Muscle of arm (tissue), 12 donors: ENCODE data around the gene THY1. TPM values are rescaled to one million over a fixed set of nuclear protein-coding genes. Genes with fewer than 3 reads are reported as not detected.
"Not testable (repeated sequence)": the region's sequence is repeated elsewhere in the genome, so short reads cannot be mapped to it uniquely, and the experiment has no call there.

Source experiments
- DNase-seq: peaks from one replicate; pipeline ENCODE4 v3.0.0-alpha.2; 2013
- polyA plus RNA-seq, 12 donors: library from polyadenylated mRNA; unstranded; fragments of 120-200 nt; gene quantifications; one replicate each; pipeline ENCODE4 v1.2.1, GENCODE V29; 2013; ENCODE audit not compliant: insufficient read length in 12 of 12

Gene THY1
- polyA plus RNA-seq, 12 donors = 98.7 to 247 (median 127) TPM; not detected in 1

- DNase-seq = no peak
Observed at GRCh38 chr11:119447664-119448242, 24.8 kb upstream of the THY1 start.

GRCh38 chr11:119446871-119447663 lies 24.1 kb upstream of the THY1 start:
- DNase-seq = no peak

DNA sequence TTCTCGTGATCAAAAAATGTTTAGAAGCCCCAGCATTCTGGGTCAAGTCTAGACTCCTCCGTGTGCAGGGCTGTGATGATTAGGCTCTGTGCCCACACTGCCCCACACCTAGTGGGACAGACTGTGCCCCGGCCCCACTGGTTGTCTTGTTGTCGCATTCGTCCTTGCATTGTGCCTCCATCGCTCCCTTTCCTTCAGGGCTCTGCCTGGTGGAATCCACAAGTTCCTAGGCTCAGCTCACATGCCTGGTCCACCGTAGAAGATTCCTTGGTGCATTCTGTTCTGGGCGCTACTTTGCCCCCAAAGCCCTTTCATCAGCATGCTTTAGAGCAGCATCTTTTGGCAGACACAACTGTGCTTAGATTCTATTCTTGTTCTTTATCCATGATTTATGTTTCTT lies 23.5 kb upstream of the THY1 start:
- no peak for DNase-seq

DNA sequence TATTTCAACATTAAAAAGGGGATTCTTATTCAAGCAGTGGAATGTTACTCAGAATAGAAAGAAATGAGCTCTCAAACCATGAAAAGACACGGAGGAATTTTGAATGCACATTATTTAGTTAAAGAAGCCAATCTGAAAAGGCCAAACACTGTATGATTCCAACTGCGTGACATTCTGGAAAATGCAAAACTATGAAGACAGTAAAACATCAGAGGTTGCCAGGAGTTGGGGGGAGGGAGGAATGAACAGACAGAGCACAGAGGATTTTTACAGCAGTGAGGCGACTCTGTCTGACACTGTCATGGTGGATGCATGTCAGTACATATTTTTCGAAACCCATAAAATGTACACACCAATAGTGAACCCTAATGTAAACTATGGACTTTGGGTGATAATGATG lies 22.9 kb upstream of the THY1 start:
- DNase-seq = peak; percentile 92

GRCh38 chr11:119445379-119445778 lies 22.4 kb upstream of the THY1 start:
- DNase-seq = peak; percentile 62

DNA sequence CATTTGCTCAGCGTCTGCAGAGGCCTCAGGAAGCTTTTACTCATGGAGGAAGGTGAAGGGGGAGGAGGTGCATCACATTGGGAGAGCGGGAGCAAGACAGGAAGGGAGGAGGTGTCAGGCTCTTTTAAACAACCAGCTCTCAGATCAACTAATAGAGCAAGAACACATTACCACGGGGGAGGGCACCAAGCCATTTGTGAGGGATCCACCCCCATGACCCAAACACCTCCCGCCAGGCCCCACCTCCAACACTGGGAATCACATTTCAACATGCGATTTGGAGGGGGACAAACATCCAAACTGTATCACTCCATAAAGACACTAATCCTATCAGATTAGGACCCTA lies 18.9 kb upstream of the THY1 start:
- no peak for DNase-seq

DNA sequence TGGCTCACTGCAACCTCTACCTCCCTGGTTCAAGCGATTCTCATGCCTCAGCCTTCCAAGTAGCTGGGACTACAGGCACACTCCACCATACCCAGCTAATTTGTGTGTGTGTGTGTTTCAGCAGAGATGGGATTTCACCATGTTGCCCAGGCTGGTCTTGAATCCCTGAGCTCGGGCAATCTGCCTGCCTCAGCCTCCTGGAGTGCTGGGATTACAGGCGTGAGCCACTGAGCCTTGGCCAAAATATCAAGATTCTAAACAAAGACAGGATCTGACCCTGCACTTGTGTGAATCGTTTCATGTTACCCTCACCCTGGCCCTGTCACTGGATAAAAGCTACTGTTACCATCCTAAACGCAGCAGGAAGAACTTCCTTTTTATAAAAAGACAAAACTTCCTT lies 15.6 kb upstream of the THY1 start:
- DNase-seq = no peak

GRCh38 chr11:119437521-119437920 lies 14.5 kb upstream of the THY1 start:
- DNase-seq = not testable (repeated sequence)

GRCh38 chr11:119436711-119437110 lies 13.7 kb upstream of the THY1 start:
- DNase-seq = no peak

GRCh38 chr11:119436093-119436492 lies 13.1 kb upstream of the THY1 start:
- DNase-seq = no peak

- DNase-seq = no peak
Observed at GRCh38 chr11:119434591-119435330, 11.8 kb upstream of the THY1 start.

GRCh38 chr11:119433358-119433725 lies 10.4 kb upstream of the THY1 start:
- DNase-seq = no peak

DNA sequence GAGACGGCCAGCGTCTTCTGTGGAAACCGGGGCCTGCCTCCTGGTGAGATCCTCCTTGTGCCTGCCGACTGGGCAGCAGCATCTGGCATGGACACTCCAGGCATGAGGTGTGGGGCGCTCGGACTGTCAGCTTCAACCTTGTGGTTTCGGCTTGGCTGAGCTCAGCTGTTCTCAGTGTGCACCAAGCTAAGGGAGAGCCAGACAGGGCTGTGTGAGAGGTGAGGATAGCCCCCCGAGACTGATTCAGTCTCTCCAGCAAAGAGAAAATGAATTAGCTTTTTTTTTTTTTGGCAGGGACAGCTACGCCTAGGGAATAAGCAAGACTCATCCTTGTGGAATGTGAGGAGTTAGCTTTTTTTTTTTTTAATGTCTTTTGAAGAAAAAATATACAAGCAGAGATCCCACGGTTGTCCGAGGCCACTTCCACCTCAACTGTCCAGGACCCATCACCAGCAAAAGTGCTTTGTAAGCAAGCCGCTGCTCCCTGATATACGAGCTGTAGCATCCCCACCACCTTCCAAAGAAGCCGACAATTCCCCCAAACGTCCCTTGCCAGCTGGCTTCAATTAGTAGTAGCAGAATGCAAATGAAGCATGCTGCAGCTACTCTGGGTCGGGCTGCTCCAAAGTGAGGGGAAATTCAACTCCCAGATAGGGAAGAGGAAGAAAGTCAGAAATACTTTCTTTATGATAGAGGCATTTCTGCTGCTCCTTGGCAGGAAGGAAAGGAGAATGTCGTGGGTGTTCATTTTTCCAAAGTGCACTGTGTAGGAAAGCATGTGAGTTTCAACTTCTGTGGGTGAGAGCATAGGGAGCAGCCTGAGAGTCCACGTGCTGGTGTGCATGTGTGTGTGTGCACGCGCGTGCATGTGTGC lies 9.7 kb upstream of the THY1 start:
- DNase-seq = peak; percentile 80

DNA sequence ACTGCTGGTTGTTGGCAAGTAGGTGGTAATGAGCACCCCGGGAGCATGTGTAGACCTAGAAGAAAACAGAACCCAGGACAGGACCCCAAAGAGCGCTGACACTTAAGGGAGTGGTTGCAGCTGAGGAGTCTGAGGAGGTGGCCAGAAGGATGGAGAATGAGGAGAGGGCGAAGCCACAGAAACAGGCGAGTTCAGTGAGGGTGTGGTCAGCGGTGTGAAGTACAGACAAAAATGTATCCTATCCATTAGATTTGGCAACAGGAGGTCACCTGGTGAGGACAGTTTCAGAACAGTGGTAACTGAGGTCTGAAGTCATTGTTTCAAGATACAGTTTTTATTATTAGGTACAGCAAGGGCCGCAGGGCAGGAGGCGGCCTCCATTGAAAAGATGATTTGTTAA lies 8.6 kb upstream of the THY1 start:
- DNase-seq = no peak

GRCh38 chr11:119427279-119427678 lies 4.3 kb upstream of the THY1 start:
- DNase-seq = no peak

- no peak for DNase-seq
Observed at GRCh38 chr11:119426142-119426541, 3.2 kb upstream of the THY1 start.

DNA sequence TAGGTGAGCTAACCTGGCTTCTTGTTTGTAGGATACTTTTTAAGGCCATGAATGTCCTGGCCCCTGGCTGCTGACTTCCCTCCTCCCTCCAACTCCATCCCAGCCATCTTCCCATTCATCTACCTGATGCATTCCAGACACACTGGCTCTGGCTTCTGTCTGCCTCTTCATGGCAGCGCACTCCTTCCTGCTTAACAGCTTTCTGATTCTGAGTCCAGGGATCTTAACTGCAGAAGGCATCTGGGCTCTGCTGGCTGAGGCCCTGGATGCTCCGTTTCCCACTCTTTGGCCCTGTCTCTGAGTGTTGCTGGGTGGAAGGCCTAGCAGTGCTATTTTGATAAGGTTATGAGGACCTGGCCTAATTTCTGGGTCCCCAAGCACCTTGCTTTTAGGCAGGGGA lies 1.8 kb upstream of the THY1 start:
- DNase-seq = no peak

- no peak for DNase-seq
Observed at GRCh38 chr11:119424276-119424675, 1.3 kb upstream of the THY1 start.

DNA sequence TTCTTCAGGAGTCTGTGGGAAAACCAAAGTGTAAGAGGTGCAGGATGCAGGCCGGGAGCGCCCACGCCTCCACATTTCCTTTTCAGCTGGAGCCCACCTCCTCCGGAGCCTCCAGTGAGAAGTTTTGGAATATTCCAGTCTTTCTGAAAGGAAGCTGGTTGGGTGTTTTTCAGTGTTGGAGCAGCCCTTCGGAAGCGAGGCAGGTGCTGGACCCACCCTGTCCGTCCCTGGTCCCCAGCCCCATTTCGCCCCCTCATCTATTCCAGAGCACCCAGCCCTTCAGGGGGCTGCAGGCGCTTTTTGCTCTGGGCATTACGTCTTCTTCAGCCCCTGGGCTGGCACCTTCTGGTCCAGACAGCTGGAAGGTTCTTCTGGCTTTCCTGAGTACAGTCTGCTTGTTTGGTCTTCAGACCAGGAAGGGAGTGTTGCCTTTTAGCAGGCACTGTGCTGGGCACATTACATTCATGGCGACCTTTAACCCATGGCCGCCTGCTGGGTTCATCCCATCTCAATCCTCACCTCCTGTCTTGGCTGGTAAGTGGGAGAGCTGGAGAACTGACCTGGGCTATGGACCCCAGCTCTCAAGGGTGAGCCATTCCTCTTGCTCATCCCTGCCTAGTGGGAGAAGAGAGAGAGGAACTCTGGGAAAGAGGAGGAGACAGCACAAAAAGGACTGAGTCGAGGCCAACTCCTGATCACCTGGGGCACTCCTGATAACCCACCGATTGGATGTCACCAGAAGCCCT lies 710 bp upstream of the THY1 start:
- DNase-seq = no peak

DNA sequence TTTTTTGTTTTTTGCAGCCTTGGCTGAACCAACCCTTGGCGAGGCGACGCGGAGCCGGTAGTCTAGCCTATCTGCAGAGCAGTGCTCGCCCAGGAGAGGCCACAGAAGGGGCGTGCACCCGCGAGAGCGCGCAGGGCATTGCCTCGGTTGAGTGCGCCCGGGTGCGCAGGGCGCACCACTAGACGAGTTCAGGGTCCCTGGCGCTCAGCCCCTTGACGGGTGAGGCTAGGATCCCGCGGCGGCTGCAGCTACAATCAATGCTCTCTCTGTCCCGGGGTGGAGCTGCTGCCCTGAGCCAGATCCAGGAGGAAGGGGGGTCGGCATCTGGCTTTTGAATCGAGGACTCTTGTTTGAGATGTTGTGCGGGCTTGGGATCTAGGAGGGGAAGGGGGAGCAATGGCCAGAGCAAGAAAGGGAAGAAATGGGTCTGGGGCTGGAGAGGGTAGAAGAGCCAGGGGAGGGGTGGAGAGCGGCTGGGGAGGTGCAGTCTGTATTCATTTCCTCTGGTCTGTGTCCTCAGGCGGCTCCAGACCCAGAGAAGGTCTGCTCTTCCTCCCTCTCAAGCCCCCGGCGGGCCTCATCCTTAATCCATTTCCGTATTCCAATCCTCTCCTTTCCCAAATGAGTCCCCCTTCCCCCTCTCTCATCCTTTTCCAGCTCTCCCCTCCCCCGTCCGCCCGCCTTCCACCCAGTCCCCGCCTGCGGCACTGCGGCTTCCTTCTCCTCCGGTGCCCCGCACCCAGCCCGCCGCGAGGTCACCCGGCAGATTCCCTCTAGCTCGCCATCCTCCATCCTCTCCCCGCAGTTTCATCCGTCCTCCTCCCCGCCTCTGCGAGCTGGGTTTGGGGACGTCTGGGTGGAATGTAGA lies 797 bp downstream of the THY1 start:
- DNase-seq = peak; percentile 55
